ENCODE measurements around the gene CHST11.
A peak's percentile ranks its signal among the peaks of the same experiment; 100 is the strongest.
"Not testable (repeated sequence)": the region's sequence is repeated elsewhere in the genome, so short reads cannot be mapped to it uniquely, and the experiment has no call there.

The CHST11 gene

GRCh38 chr12:104805186-104805585 is 348.4 kb downstream of the CHST11 start:
- DNase-seq (ENCODE audit: low read depth), result peak; percentile 4
- no peak for TF ChIP-seq CTCF (conservative IDR thresholded peaks at IDR 0.05; ENCODE audit: low read depth, low read length)
- H3K4me3 ChIP-seq (ENCODE audit: low read length), result no peak overlapping the region

- H3K4me3 ChIP-seq (ENCODE audit: low read length); DNase-seq (ENCODE audit: low read depth): not testable (repeated sequence)
Measured at GRCh38 chr12:104806194-104806593, 349.4 kb downstream of the CHST11 start.

GRCh38 chr12:104809251-104809650 is 352.5 kb downstream of the CHST11 start:
- TF ChIP-seq CTCF (conservative IDR thresholded peaks at IDR 0.05; ENCODE audit: low read depth, low read length), result no peak

GRCh38 chr12:104809706-104810385 is 353.1 kb downstream of the CHST11 start:
- no peak for TF ChIP-seq CTCF (conservative IDR thresholded peaks at IDR 0.05; ENCODE audit: low read depth, low read length)
- no peak overlapping the region for H3K4me3 ChIP-seq (ENCODE audit: low read length)
- DNase-seq (ENCODE audit: low read depth), result no peak

More at GRCh38 chr12:104809251-104809650, 352.5 kb downstream of the CHST11 start:
- DNase-seq (ENCODE audit: low read depth), result no peak
- H3K4me3 ChIP-seq (ENCODE audit: low read length), result no peak overlapping the region

Measured in retinal pigment epithelial cell (primary cell).